GM18873 (cell line): ENCODE measurements around the gene TBC1D1.

Experiments
- ATAC-seq: cut with Tn5 transposase; IDR thresholded peaks from one replicate; pipeline ENCODE4 v1.9.1; 2021; ENCODE audit warnings: mild to moderate bottlenecking, moderate library complexity, moderate number of reproducible peaks; ENCODE audit not compliant: unreplicated experiment, low FRiP score

TBC1D1 gene

DNA sequence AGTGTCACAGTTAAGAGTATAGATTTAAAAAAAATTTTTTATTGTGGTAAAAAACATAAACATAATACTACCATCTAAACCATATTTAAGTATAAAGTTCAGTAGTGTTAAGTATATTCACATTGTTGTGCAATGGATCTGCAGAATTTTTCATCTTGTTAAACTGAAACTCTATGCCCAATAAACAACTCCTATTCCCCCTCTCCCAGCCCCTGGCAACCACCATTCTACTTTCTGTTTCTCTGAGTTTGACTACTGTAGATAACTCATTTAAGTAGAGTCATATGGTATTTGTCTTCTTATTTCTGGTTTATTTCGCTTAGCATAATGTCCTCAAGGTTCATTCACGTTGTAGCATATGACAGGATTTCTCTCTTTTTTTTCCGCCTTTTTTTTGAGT, 181.7 kb downstream of the TBC1D1 start:
- no peak for ATAC-seq

DNA sequence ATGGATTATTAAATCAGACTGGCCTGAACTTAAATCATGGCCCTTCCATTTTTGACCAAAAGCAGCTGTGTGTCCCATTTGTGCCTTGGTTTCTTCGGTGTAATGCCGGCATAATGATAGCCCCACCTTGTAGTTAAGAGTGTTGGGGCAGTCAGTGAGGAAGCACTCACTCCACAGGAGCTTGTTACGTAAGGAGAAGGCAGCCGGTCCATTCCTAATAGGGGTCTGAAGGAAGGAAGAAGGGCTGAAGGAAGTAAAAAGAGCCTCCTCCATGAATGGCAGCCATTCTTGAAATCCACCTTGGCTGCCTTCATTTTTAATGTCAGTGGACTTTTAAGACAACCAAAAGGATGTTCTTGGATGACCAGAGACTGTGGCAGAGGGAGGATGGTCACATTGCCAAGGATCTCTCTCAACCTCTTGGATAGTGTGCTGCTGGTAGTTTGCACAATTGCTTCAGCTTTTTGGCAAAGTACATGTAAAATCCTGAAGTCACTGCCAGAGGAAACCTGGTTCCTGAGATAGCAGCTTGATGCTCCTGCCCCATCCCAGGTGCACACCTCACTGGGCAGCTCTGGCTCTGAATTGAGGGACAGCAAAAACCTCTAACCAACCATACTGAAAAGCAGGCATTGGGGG, 182.8 kb downstream of the TBC1D1 start:
- ATAC-seq: no peak

DNA sequence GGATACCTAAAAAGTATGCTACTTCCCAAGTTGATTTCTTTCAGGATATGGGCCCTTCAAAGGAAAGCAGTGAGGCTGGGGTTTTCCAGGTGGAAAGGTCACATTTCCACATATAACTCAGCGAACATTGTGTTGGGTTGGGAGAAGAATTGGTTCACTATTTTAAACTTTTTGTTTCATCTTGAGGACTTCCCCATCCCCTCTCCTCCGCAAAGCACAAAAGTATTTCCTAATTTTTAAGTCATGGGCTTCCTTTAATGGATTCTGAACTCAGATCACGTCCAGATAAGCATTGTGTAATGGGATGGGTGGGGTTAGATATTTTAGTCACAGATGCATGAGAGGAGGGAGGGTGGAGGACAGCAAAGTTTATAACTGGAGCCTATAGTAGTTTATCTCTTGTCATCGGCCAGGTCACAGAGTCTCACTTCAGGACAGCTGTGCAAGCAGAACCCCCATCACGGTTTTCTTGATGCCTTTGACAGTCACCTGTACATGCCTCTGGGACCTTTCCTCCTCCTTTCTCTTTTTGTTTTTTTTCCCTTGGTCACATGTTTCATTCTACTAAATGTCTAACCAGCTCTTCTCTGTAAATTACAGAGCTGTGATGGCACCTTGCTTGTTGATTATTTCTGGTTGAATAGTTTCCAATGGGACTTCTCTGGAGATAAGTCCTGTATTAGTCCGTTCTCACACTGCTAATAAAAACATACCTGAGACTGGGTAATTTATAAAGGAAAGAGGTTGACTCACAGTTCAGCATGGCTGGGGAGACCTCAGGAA, 184.7 kb downstream of the TBC1D1 start:
- no peak for ATAC-seq

- no peak for ATAC-seq
Observed at GRCh38 chr4:38076153-38076669, 185.3 kb downstream of the TBC1D1 start.

DNA sequence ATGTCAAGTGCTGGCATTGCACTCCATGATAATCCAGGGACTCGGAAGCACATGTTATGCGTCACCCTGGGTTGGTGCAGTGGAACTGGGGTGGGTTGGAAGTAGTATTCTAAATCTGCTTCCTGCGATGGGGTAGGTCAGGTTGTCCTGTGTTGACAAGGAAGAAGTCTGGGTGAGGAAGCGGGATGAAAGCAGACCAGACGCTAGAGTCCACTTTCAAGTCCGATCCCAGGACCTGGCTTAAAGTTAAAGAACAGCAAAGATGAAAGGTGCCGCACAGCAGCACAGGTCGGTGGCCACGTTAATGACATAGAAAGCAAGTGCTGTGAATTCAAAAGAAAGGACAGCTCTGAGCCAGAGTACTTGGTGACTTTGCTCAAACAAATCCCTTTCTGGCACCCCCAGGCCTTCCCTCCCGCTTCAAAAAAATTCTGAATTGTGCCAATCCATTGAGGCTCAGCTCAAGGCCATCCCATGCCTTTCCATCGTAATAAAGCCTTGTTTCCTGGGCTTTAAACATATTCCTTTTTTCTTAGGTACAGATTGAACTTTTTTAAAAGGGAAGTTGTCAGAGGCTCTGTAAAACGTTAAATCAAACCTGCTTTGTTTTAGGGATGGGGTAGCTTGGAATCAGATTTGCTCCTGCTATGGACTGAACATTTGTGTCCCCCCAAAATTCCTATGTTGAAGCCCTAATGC, 187.1 kb downstream of the TBC1D1 start:
- ATAC-seq: no peak

DNA sequence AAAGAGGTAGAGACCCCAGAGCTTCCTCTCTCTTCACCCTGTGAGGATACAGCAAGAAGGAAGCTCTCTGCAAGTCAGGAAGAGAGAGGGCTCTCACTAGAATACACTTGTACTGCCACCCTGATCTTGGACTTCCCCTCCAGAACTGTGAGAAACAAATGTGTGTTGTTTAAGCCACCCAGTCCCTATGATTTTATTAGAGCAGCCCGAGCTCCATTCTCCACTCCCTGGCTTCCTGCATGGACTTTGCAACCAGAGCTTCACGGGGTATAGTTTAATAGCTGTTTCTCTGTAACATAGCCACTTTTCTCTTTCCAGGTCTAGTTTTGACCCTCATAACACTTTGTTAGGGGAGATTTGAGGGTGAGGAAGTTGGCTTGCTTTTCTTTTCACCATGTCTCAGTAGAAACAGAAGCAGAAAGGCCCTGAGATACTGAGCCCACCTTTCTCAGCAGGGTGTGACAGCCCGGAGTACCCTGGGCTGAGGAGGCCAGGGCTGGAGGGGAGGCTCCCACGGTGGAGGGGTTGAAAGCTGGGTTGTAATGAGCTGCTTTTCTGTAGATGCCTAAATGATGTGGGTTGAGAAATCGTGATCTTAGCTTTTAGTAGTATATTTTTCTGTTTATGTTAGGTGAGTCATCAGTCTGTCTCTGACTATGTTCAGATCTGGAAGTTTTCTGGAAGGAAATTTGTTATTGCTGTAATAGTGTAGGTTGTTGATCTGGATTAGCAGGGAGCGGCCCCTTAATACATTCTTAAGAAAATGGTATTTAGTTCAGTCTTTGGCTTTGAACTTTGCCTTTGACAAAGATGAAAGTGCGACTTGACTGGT, 187.9 kb downstream of the TBC1D1 start:
- ATAC-seq: no peak

- no peak for ATAC-seq
Observed at GRCh38 chr4:38080061-38080974, 189.4 kb downstream of the TBC1D1 start.

GRCh38 chr4:38082021-38082420, 191.1 kb downstream of the TBC1D1 start:
- ATAC-seq: no peak

DNA sequence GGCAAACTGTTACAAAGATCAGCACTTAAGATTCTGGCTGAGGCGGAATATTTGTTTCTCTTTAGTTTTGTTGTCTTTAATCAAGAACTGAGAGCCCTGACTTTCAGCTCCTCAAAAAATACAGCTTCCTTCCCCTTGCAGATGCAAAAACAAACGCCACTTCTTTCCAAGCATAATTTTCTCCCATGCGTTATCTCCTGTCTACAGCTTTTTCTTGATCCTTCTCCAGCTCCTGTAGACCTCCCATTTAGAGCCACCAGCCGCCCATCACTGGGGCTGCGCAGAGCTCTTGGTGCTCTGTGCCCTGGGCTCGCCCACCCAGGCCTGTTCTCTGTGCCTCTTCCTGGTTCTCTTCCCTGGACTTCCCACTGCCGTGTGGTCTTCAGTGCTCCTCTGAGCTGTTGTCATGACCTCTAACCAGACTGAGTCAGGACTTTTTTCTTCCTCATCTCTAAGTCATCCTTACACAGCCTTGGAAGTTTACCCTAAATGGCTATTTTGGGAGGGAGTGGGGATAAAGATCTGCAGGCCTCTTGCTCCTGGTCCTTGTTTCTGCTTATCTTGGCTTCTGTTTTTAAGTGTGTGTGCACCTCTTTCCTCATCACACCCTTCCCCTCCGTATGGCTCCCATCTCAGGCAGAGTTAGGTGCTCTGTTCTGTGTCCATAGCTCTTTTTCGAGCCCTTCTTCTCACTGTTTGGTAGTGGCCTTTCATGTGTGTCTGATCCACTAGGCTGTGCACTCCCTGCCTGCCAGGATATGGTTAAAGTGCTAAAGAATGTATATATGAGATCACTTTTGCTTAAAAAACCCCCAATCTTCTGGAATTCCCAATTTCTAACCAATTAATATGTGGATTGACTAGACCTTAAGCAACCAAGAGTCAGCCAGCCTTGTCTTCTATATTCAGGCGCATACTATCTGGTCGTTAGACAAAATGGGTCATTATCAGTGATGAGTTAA, 191.8 kb downstream of the TBC1D1 start:
- ATAC-seq: no peak

DNA sequence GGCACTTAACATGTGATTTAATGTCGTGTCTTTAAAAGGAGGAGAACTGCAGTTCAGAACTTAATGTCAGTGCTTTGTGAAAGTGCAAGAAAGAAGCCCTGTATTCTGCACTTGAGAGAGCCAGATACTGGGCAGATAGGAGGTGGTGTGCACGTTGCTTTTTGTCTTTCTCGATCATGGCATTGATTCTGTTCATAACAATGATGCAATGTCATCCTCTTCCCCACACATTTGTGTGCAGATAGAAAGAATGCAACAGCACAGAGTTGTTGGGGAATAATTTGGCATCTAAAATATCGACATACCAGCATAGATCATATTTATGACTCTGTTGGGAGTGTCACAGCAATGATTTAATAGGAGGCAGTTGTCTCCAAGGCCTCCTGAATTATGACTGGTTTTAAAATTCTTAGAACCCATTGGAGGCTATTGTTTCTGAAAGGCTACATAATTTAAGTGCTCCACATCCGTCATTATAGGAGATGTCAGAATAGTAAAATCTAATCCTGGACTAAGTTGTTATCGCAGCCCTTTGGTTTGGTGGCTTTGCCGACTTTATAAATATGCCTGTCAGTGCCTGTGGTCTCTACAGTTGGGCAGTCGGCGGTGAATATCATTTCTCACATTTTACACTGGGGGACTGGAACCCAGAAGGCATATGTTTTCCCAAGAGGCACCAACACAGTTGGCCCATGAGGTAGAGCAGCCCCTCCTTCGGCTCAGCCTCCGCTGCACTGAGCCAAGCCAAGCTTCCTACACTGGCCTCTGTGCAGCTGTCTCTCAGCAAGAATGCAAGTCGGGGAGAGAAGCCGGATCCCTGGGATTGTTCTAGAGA, 194.2 kb downstream of the TBC1D1 start:
- no peak for ATAC-seq

GRCh38 chr4:38085751-38086150, 194.9 kb downstream of the TBC1D1 start:
- ATAC-seq: no peak

DNA sequence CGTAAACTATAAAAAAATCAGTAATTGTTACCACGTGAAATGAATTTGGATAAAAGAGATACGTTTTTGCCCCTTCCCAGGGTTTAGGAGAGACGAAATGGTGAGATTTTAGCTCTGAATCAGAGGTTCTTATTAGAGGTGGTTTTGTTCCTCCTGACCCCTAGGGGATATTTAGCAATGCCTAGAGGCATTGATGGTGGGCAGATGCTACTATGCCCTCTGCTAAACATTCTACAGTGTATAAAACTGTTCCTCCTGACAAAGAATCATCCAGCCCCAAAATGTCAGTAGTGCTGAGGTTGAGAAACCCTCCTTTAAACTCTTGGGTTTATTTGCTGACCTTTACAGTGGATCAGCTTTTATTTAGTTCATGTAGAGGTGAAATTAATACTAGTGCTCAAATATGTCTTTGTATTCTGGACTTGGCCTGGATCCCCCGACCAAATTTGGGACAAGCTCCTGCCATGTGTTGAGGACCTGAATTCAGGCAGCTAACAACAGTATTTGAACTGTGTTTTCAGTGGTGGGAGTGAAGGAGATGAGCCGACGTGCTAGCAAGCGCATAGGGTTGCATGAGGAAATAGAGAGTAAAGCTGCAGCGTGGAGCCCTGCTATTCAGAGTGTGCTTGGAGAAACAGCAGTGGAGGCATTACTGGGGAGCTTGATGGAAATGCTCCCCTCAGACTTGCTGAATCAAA, 195.4 kb downstream of the TBC1D1 start:
- ATAC-seq: no peak

- no peak for ATAC-seq
Observed at GRCh38 chr4:38086849-38087226, 196.0 kb downstream of the TBC1D1 start.

- no peak for ATAC-seq
Observed at GRCh38 chr4:38088321-38088720, 197.4 kb downstream of the TBC1D1 start.

DNA sequence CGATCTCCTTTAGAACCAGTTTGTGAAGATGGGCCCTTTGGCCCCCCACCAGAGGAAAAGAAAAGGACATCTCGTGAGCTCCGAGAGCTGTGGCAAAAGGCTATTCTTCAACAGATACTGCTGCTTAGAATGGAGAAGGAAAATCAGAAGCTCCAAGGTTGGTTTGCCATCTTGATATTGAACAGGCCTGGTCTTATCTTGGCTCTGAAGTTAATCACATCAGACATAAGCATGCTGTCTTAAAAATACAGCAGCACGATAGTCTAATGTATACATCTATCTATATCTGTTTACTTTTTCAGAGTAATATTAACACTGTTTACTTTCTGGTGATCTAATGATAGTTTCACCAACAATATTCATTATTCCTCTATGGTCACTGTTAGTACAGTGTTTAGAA, 199.1 kb downstream of the TBC1D1 start:
- ATAC-seq: no peak

DNA sequence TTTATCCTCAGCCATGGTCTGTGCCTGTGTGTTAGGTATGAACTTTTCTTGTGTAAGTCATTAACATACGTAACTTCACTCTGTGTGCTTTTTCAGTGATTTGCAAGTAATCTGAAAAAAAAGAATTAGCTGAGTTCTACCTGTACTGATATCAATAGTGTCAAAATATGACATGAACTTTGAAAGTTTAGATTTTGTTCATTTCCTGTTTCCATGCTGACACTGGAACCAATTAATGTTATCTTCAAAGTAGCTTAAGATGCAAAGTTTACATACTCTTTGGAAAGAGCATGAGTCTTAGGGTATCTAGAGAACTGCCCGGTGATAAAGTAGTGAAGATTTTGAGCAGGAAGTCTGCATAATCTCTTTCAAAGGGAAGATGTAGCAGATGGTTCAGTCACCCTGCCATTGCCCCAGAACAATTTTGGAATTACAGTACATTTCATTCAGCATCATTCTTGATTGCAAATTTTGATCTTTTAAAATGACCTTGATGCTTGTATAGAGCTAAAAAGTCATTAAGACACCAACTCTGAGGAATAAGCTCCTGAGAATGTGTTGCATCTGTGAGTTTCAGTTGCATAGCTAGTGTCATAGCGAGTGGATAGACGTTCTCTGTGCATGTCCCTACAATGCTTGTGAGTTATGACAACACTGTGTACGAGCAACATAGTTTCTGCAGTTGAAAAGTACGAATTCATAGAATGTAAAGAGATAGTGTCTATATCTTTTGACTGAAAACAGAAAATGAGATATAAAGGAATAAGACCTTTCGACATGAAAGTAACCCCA, 199.8 kb downstream of the TBC1D1 start:
- no peak for ATAC-seq
